Measurements from ENCODE around the gene TMEM63A. TPM values are rescaled to one million over a fixed set of nuclear protein-coding genes. Genes with fewer than 3 reads are reported as not detected.

Gene TMEM63A
- total and polyA plus RNA-seq, 2 of the 13 experiments (the other 11 are each of a cell fraction or from before 2014, with no cell fraction given) = 23.9 to 53.3 TPM

GRCh38 chr1:225844236-225845061 lies 37.7 kb downstream of the TMEM63A start (continued):
- TF ChIP-seq ZNF44 (CRISPR knock-in tag; IDR thresholded peaks at IDR 0.05) (no peak), MED13 (CRISPR knock-in tag; IDR thresholded peaks at IDR 0.05) (no peak), PAWR (CRISPR knock-in tag; IDR thresholded peaks at IDR 0.05; ENCODE audit: borderline replicate concordance) (no peak), AKAP8 (CRISPR knock-in tag; IDR thresholded peaks at IDR 0.05) (peak; percentile 53; the same call in 1 of the 2 replicates), RFX1 (IDR thresholded peaks at IDR 0.05) (no peak), ZNF207 (IDR thresholded peaks at IDR 0.05; ENCODE audit: borderline replicate concordance) (no peak), RELA (CRISPR knock-in tag; IDR thresholded peaks at IDR 0.05) (no peak), HCFC1 (IDR thresholded peaks at IDR 0.05; ENCODE audit: low read depth, low read length) (no peak), ZSCAN5A (CRISPR knock-in tag; IDR thresholded peaks at IDR 0.05; ENCODE audit: borderline replicate concordance) (no peak), ADNP (CRISPR knock-in tag; IDR thresholded peaks at IDR 0.05) (no peak), TCF7 (IDR thresholded peaks at IDR 0.05; ENCODE audit: low read depth) (no peak), HIVEP1 (CRISPR knock-in tag; IDR thresholded peaks at IDR 0.05) (no peak), FOXK2 (IDR thresholded peaks at IDR 0.05) (no peak), ZBTB21 (CRISPR knock-in tag; IDR thresholded peaks at IDR 0.05) (no peak), TBX2 (CRISPR knock-in tag; IDR thresholded peaks at IDR 0.05; ENCODE audit: borderline replicate concordance) (no peak), NFYB (CRISPR knock-in tag; IDR thresholded peaks at IDR 0.05) (no peak), ETV5 (CRISPR knock-in tag; IDR thresholded peaks at IDR 0.05; ENCODE audit: borderline replicate concordance) (no peak), SSRP1 (CRISPR knock-in tag; IDR thresholded peaks at IDR 0.05) (0 out of 2 replicates have a peak, but pooled peaks have one; percentile 28), SNAI1 (CRISPR knock-in tag; IDR thresholded peaks at IDR 0.05; ENCODE audit: borderline replicate concordance) (no peak), NPAS2 (CRISPR knock-in tag; IDR thresholded peaks at IDR 0.05; ENCODE audit: borderline replicate concordance) (no peak), RXRB (CRISPR knock-in tag; IDR thresholded peaks at IDR 0.05; ENCODE audit: borderline replicate concordance) (no peak), GLI4 (CRISPR knock-in tag; IDR thresholded peaks at IDR 0.05; ENCODE audit: borderline replicate concordance) (no peak), ZNF101 (CRISPR knock-in tag; IDR thresholded peaks at IDR 0.05; ENCODE audit: borderline replicate concordance, low read depth) (no peak), PRDM4 (CRISPR knock-in tag; IDR thresholded peaks at IDR 0.05; ENCODE audit: borderline replicate concordance) (no peak), HHEX (CRISPR knock-in tag; IDR thresholded peaks at IDR 0.05) (no peak), ZNF251 (CRISPR knock-in tag; IDR thresholded peaks at IDR 0.05) (no peak), FOXO1 (CRISPR knock-in tag; IDR thresholded peaks at IDR 0.05) (no peak), TBP (CRISPR knock-in tag; IDR thresholded peaks at IDR 0.05) (no peak), ZNF580 (CRISPR knock-in tag; IDR thresholded peaks at IDR 0.05; ENCODE audit: borderline replicate concordance, low read depth) (no peak), ZNF33A (CRISPR knock-in tag; IDR thresholded peaks at IDR 0.05; ENCODE audit: borderline replicate concordance) (no peak), KLF13 (CRISPR knock-in tag; IDR thresholded peaks at IDR 0.05) (no peak)

All from HepG2 (cell line).